SK-N-SH (cell line): ENCODE results near the gene FAM78B. TPM values are rescaled to one million over a fixed set of nuclear protein-coding genes. Genes with fewer than 3 reads are reported as not detected.

ENCODE experiments used
- CTCF ChIA-PET: fragments of 300-600, 350-600 bp; formaldehyde crosslinking; extraction: SDS; loops from one replicate; lab custom pipeline; 2021; lab: Yijun Ruan, JAX
- POLR2A ChIA-PET: fragments of 350-600 bp; sonication (Branson Sonifier 250); formaldehyde crosslinking; extraction: SDS; loops from one replicate; lab custom pipeline; 2020; ENCODE audit warnings: antibody characterized with exemption, inconsistent platforms; lab: Yijun Ruan, JAX
- DNase-seq: peaks from one replicate; pipeline ENCODE4 v3.0.0; 2012
- H2AFZ ChIP-seq: fragments of 200-600 bp; sonication (generic); 2 replicates; pipeline ENCODE4 v1.8.1; 2016; ENCODE audit warnings: antibody characterized with exemption, mild to moderate bottlenecking, low read depth
- H3F3A ChIP-seq: fragments of 200-600 bp; sonication (generic); replicated peaks from 2 replicates; pipeline ENCODE3; 2016; ENCODE audit warnings: antibody characterized with exemption, mild to moderate bottlenecking; ENCODE audit not compliant: insufficient read depth
- H3K27ac ChIP-seq, 2 experiments: fragments of 200-500 bp in 1 of 2; fragments of 200-600 bp in 1 of 2; sonication (Bioruptor generic) in 1 of 2; sonication (generic), shearing (Covaris generic) in 1 of 2; 2 replicates each; pipeline versions ENCODE4 v1.5.1 to v1.6.1; 2014 to 2016; ENCODE audit warnings: low read depth in 2 of 2, inconsistent platforms in 1 of 2, low read length in 1 of 2, mild to moderate bottlenecking in 1 of 2, mixed read lengths in 1 of 2
- H3K27me3 ChIP-seq: fragments of 200-600 bp; sonication (generic), shearing (Covaris generic); 2 replicates; pipeline ENCODE4 v1.6.1; 2016; ENCODE audit warnings: mixed run types; ENCODE audit not compliant: insufficient read depth
- H3K36me3 ChIP-seq, 2 experiments: fragments of 200-500 bp in 1 of 2; fragments of 200-600 bp in 1 of 2; sonication (Bioruptor generic) in 1 of 2; sonication (generic) in 1 of 2; replicated peaks in 1 of 2; 2 replicates each; pipeline versions ENCODE3 to v1.5.1; 2014 to 2016; ENCODE audit warnings: low read length in 1 of 2, mild to moderate bottlenecking in 1 of 2; ENCODE audit not compliant: insufficient read depth in 2 of 2, control insufficient read depth in 1 of 2
- H3K4me1 ChIP-seq, 2 experiments: fragments of 200-500 bp in 1 of 2; fragments of 200-600 bp in 1 of 2; sonication (Bioruptor generic) in 1 of 2; sonication (generic), shearing (Covaris generic) in 1 of 2; 2 replicates each; pipeline versions ENCODE4 v1.5.1 to v1.6.1; 2014 to 2016; ENCODE audit warnings: low read depth in 1 of 2, low read length in 1 of 2, mixed run types in 1 of 2; ENCODE audit not compliant: insufficient read depth in 2 of 2, control insufficient read depth in 1 of 2
- H3K4me2 ChIP-seq: fragments of 200-600 bp; sonication (generic), shearing (Covaris generic); 2 replicates; pipeline ENCODE4 v1.6.1; 2017; ENCODE audit warnings: mixed run types
- H3K4me3 ChIP-seq, 2 experiments: fragments of 200-500 bp in 1 of 2; fragments of 200-600 bp in 1 of 2; sonication (Bioruptor generic) in 1 of 2; sonication (generic), shearing (Covaris generic) in 1 of 2; 2 replicates each; pipeline versions ENCODE4 v1.5.1 to v1.8.1; 2014 to 2016; ENCODE audit warnings: low read depth in 2 of 2, inconsistent platforms in 1 of 2, low read length in 1 of 2, mild to moderate bottlenecking in 1 of 2, mixed read lengths in 1 of 2, moderate library complexity in 1 of 2
- H3K79me2 ChIP-seq: fragments of 200-600 bp; sonication (generic); 2 replicates; pipeline ENCODE4 v1.8.1; 2017; ENCODE audit warnings: mild to moderate bottlenecking; ENCODE audit not compliant: insufficient read depth
- H3K9ac ChIP-seq: fragments of 200-600 bp; sonication (generic); 2 replicates; pipeline ENCODE4 v1.6.1; 2017; ENCODE audit warnings: mixed run types
- H3K9me2 ChIP-seq: fragments of 200-600 bp; sonication (generic); 2 replicates; pipeline ENCODE4 v1.6.1; 2017; ENCODE audit warnings: mixed run types
- H3K9me3 ChIP-seq: fragments of 200-600 bp; sonication (generic); 2 replicates; pipeline ENCODE4 v1.6.1; 2017; ENCODE audit warnings: mixed run types, mild to moderate bottlenecking, moderate library complexity
- H4K20me1 ChIP-seq: fragments of 200-600 bp; sonication (generic); 2 replicates; pipeline ENCODE4 v1.6.1; 2017; ENCODE audit warnings: mild to moderate bottlenecking, mixed run types; ENCODE audit not compliant: insufficient read depth
- CHD2 ChIP-seq: fragments of 150-350 bp; IDR thresholded peaks from 2 replicates; pipeline ENCODE4 v1.6.1; 2018; ENCODE audit warnings: low read length; ENCODE audit not compliant: partially characterized antibody
- EP300 ChIP-seq, 2 experiments: IDR thresholded peaks; 2 replicates each; pipeline versions ENCODE4 v1.4.0 to v1.6.1; 2012; ENCODE audit warnings: borderline replicate concordance in 1 of 2, low read depth in 1 of 2, low read length in 1 of 2
- FOSL2 ChIP-seq: IDR thresholded peaks from 2 replicates; pipeline ENCODE4 v1.4.0; 2012; ENCODE audit warnings: low read depth, mild to moderate bottlenecking, moderate library complexity, borderline replicate concordance
- GATA2 ChIP-seq: sonication (generic); formaldehyde crosslinking; IDR thresholded peaks from 2 replicates; pipeline ENCODE4 v1.5.0; 2020; ENCODE audit warnings: mild to moderate bottlenecking, missing genetic modification reagents
- MXI1 ChIP-seq: IDR thresholded peaks from 2 replicates; pipeline ENCODE4 v1.6.1; 2012; ENCODE audit warnings: mild to moderate bottlenecking, low read depth, low read length, improper control_type of control experiment
- NFIC ChIP-seq: IDR thresholded peaks from 2 replicates; pipeline ENCODE4 v1.4.0; 2012; ENCODE audit warnings: borderline replicate concordance
- NRF1 ChIP-seq: IDR thresholded peaks from 2 replicates; pipeline ENCODE4 v1.6.1; 2012; ENCODE audit warnings: low read depth, mild to moderate bottlenecking, low read length
- RAD21 ChIP-seq: IDR thresholded peaks from 2 replicates; pipeline ENCODE4 v1.6.1; 2012; ENCODE audit warnings: mild to moderate bottlenecking, low read length
- RCOR1 ChIP-seq: fragments of 150-350 bp; IDR thresholded peaks from 2 replicates; pipeline ENCODE4 v1.6.1; 2017; ENCODE audit warnings: antibody characterized with exemption, low read length
- RFX5 ChIP-seq: IDR thresholded peaks from 2 replicates; pipeline ENCODE4 v1.6.1; 2012; ENCODE audit warnings: mild to moderate bottlenecking, improper control_type of control experiment, low read length
- RXRA ChIP-seq: IDR thresholded peaks from 2 replicates; pipeline ENCODE4 v1.4.0; 2012; ENCODE audit warnings: low read depth, mild to moderate bottlenecking, borderline replicate concordance
- SIN3A ChIP-seq: IDR thresholded peaks from 2 replicates; pipeline ENCODE4 v1.6.1; 2012; ENCODE audit warnings: low read depth, mild to moderate bottlenecking, low read length, moderate library complexity, borderline replicate concordance
- TAF1 ChIP-seq: IDR thresholded peaks from 2 replicates; pipeline ENCODE4 v1.6.1; 2012; ENCODE audit warnings: low read depth, mild to moderate bottlenecking, low read length, moderate library complexity, borderline replicate concordance
- polyA plus RNA-seq, 3 experiments: library from polyadenylated mRNA; depleted of rRNA; stranded (reverse); fragments of >200 nt; gene quantifications; 2 replicates each; pipeline ENCODE4 v1.2.3, GENCODE V29; 2012
- TF ChIP-seq, protein P1 (sequence below): IDR thresholded peaks from 2 replicates; pipeline ENCODE4 v1.4.0; 2012; ENCODE audit warnings: low read depth, borderline replicate concordance
- TF ChIP-seq, protein P2 (sequence below): fragments of 150-350 bp; IDR thresholded peaks from 2 replicates; pipeline ENCODE4 v1.6.1; 2016; ENCODE audit warnings: mild to moderate bottlenecking, low read depth, low read length
- TF ChIP-seq, protein P3 (sequence below): IDR thresholded peaks from 2 replicates; pipeline ENCODE4 v1.4.0; 2012; ENCODE audit warnings: low read depth
- TF ChIP-seq, protein P4 (sequence below): fragments of 150-350 bp; IDR thresholded peaks from 2 replicates; pipeline ENCODE4 v1.6.1; 2017; ENCODE audit warnings: antibody characterized with exemption, low read length, low read depth, borderline replicate concordance

Gene FAM78B
- polyA plus RNA-seq, 1 of the 3 experiments (the other 2 are of a cell fraction): 0.36 TPM

DNA sequence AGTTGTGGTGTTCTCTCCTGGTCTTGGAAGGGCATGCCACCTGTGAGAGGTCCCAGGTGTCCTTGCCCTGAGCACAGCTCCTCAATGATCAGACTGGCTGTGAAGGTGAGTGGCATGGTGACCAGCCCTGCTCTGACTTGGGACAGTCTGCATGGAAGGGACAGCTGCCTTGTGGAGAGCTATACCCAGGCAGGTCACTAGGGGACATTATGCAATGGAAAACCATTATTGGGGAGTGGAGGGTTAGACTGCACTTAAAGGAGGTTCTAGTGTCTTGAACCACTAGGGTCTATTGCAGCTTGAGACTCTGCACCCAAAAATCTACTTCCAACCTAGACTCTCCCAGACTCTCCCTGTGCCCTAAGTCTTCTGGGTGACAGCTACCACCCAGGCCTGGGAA is 24.8 kb downstream of the FAM78B start:
- Histone ChIP-seq H3K9me2 (no peaks in the 10 kb centered on the region), H4K20me1 (no peaks in the 10 kb centered on the region), H2AFZ (no peak overlapping the region), H3K9me3 (no peaks in the 10 kb centered on the region), H3F3A (no peaks in the 10 kb centered on the region), H3K4me2 (no peak overlapping the region), H3K27me3 (no peaks in the 10 kb centered on the region), H3K36me3 (no peaks in the 10 kb centered on the region), H3K79me2 (no peaks in the 10 kb centered on the region), H3K27ac (no peak overlapping the region), H3K4me3 (no peak overlapping the region), H3K9ac (no peak overlapping the region), H3K4me1 (peaks cover 0 to 2% of the 10 kb centered on the region in 2 experiments; a peak in 1 of 4 replicates)
- CTCF ChIA-PET: interaction anchor here (0.7 to 1.5 kb wide), 2 partner anchors 25 to 290 kb away, joined by 3 to 5 read pairs; partner anchors contain the start of gene FAM78B
- POLR2A ChIA-PET: no interaction called here
- no peak for DNase-seq
- TF ChIP-seq RCOR1 (no peak), NFIC (no peak), RXRA (no peak), CHD2 (no peak), SIN3A (no peak), NRF1 (no peak), RAD21 (no peak), TAF1 (no peak), GATA2 (CRISPR knock-in tag) (no peak), RFX5 (no peak), EP300 (IDR thresholded peaks at IDR 0.05; ENCODE audit: borderline replicate concordance in 1 of 2, low read depth in 1 of 2, low read length in 1 of 2) (no peak), FOSL2 (no peak), MXI1 (no peak)
- TF ChIP-seq, protein P1, sequence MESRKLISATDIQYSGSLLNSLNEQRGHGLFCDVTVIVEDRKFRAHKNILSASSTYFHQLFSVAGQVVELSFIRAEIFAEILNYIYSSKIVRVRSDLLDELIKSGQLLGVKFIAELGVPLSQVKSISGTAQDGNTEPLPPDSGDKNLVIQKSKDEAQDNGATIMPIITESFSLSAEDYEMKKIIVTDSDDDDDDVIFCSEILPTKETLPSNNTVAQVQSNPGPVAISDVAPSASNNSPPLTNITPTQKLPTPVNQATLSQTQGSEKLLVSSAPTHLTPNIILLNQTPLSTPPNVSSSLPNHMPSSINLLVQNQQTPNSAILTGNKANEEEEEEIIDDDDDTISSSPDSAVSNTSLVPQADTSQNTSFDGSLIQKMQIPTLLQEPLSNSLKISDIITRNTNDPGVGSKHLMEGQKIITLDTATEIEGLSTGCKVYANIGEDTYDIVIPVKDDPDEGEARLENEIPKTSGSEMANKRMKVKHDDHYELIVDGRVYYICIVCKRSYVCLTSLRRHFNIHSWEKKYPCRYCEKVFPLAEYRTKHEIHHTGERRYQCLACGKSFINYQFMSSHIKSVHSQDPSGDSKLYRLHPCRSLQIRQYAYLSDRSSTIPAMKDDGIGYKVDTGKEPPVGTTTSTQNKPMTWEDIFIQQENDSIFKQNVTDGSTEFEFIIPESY: no peak
- TF ChIP-seq, protein P2, sequence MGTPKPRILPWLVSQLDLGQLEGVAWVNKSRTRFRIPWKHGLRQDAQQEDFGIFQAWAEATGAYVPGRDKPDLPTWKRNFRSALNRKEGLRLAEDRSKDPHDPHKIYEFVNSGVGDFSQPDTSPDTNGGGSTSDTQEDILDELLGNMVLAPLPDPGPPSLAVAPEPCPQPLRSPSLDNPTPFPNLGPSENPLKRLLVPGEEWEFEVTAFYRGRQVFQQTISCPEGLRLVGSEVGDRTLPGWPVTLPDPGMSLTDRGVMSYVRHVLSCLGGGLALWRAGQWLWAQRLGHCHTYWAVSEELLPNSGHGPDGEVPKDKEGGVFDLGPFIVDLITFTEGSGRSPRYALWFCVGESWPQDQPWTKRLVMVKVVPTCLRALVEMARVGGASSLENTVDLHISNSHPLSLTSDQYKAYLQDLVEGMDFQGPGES: no peak
- TF ChIP-seq, protein P3, sequence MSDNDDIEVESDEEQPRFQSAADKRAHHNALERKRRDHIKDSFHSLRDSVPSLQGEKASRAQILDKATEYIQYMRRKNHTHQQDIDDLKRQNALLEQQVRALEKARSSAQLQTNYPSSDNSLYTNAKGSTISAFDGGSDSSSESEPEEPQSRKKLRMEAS: no peak
- TF ChIP-seq, protein P4, sequence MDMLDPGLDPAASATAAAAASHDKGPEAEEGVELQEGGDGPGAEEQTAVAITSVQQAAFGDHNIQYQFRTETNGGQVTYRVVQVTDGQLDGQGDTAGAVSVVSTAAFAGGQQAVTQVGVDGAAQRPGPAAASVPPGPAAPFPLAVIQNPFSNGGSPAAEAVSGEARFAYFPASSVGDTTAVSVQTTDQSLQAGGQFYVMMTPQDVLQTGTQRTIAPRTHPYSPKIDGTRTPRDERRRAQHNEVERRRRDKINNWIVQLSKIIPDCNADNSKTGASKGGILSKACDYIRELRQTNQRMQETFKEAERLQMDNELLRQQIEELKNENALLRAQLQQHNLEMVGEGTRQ: no peak
